ENCODE measurements around the gene CCDC43.

CCDC43 gene

GRCh38 chr17:44628243-44629188 lies 61.1 kb downstream of the CCDC43 start:
- no peak overlapping the region for H3K4me3 ChIP-seq (ENCODE audit: low read depth, low read length)
- peak; percentile 13 for TF ChIP-seq CTCF (conservative IDR thresholded peaks at IDR 0.05; ENCODE audit: low read depth, low read length)
- DNase-seq (ENCODE audit: low read depth): no peak

GRCh38 chr17:44627513-44628242 lies 61.9 kb downstream of the CCDC43 start:
- no peak for TF ChIP-seq CTCF (conservative IDR thresholded peaks at IDR 0.05; ENCODE audit: low read depth, low read length)

More at GRCh38 chr17:44627513-44628242, 61.9 kb downstream of the CCDC43 start:
- DNase-seq (ENCODE audit: low read depth): no peak
- no peak overlapping the region for H3K4me3 ChIP-seq (ENCODE audit: low read depth, low read length)
